HG03139 (cell line): ENCODE results near the gene SYNE3.

Experiments used
- ATAC-seq: cut with Tn5 transposase; IDR thresholded peaks from one replicate; pipeline ENCODE4 v1.9.1; 2021; ENCODE audit not compliant: unreplicated experiment

The SYNE3 gene

GRCh38 chr14:95489214-95490137, 27.0 kb downstream of the SYNE3 start:
- ATAC-seq, result no peak

GRCh38 chr14:95488376-95489213, 27.9 kb downstream of the SYNE3 start:
- ATAC-seq, result no peak

- no peak for ATAC-seq
Measured at GRCh38 chr14:95487669-95488084, 28.8 kb downstream of the SYNE3 start.

GRCh38 chr14:95486875-95487668, 29.4 kb downstream of the SYNE3 start:
- no peak for ATAC-seq

- ATAC-seq, result no peak
Measured at GRCh38 chr14:95485222-95485819, 31.1 kb downstream of the SYNE3 start.

- no peak for ATAC-seq
Measured at GRCh38 chr14:95484296-95484695, 32.2 kb downstream of the SYNE3 start.

GRCh38 chr14:95483309-95484165, 32.9 kb downstream of the SYNE3 start:
- no peak for ATAC-seq

GRCh38 chr14:95482627-95483308, 33.7 kb downstream of the SYNE3 start:
- no peak for ATAC-seq

GRCh38 chr14:95481391-95482022, 34.9 kb downstream of the SYNE3 start:
- ATAC-seq, result no peak

GRCh38 chr14:95480887-95481226, 35.6 kb downstream of the SYNE3 start:
- no peak for ATAC-seq

- ATAC-seq, result no peak
Measured at GRCh38 chr14:95480109-95480886, 36.2 kb downstream of the SYNE3 start.

GRCh38 chr14:95479494-95479893, 37.0 kb downstream of the SYNE3 start:
- no peak for ATAC-seq

- no peak for ATAC-seq
Measured at GRCh38 chr14:95478818-95479217, 37.6 kb downstream of the SYNE3 start.

- ATAC-seq, result no peak
Measured at GRCh38 chr14:95478309-95478708, 38.1 kb downstream of the SYNE3 start.

GRCh38 chr14:95477411-95478269, 38.8 kb downstream of the SYNE3 start:
- ATAC-seq, result no peak

GRCh38 chr14:95476747-95477146, 39.7 kb downstream of the SYNE3 start:
- no peak for ATAC-seq
